Endodermal cell (in vitro differentiated cells): ENCODE measurements around the gene WDR90. TPM values are rescaled to one million over a fixed set of nuclear protein-coding genes. Genes with fewer than 3 reads are reported as not detected.

Experiments
- DNase-seq: peaks from one replicate; pipeline ENCODE4 v3.0.0-alpha.2; 2017
- H3K27ac ChIP-seq: 2 replicates; pipeline ENCODE4 v1.5.1; 2013; ENCODE audit warnings: mild to moderate bottlenecking, low read depth, low read length, moderate library complexity
- H3K27me3 ChIP-seq: 2 replicates; pipeline ENCODE4 v1.6.1; 2013; ENCODE audit warnings: mild to moderate bottlenecking, low read length, moderate library complexity; ENCODE audit not compliant: insufficient read depth, control insufficient read depth, poor library complexity, severe bottlenecking
- H3K36me3 ChIP-seq: 2 replicates; pipeline ENCODE4 v1.7.0; 2013; ENCODE audit warnings: mild to moderate bottlenecking, low read length, moderate library complexity; ENCODE audit not compliant: control insufficient read depth, insufficient read depth
- H3K4me1 ChIP-seq: one replicate; pipeline ENCODE4 v1.7.0; 2013; ENCODE audit warnings: low read length; ENCODE audit not compliant: control insufficient read depth, insufficient read depth
- H3K4me3 ChIP-seq: 2 replicates; pipeline ENCODE4 v1.5.1; 2013; ENCODE audit warnings: mild to moderate bottlenecking, low read length, moderate library complexity
- H3K9ac ChIP-seq: 2 replicates; pipeline ENCODE4 v1.6.1; 2013; ENCODE audit warnings: mild to moderate bottlenecking, low read length, moderate library complexity; ENCODE audit not compliant: poor library complexity, severe bottlenecking; ENCODE audit errors: extremely low read depth
- H3K9me3 ChIP-seq: 2 replicates; pipeline ENCODE4 v1.6.1; 2013; ENCODE audit warnings: mild to moderate bottlenecking, low read length, moderate library complexity; ENCODE audit not compliant: control insufficient read depth
- H3K27ac Mint-ChIP-seq: 2 replicates; pipeline ENCODE4 v1.8.0; 2020; ENCODE audit warnings: mixed read lengths
- H3K27me3 Mint-ChIP-seq: 2 replicates; pipeline ENCODE4 v1.8.0; 2021; ENCODE audit warnings: mild to moderate bottlenecking, mixed read lengths; ENCODE audit not compliant: insufficient read depth
- H3K36me3 Mint-ChIP-seq: 2 replicates; pipeline ENCODE4 v1.8.0; 2020; ENCODE audit warnings: low read depth, mixed read lengths
- H3K4me1 Mint-ChIP-seq: 2 replicates; pipeline ENCODE4 v1.8.0; 2020; ENCODE audit warnings: mixed read lengths
- H3K4me3 Mint-ChIP-seq: 2 replicates; pipeline ENCODE4 v1.8.0; 2020; ENCODE audit warnings: mild to moderate bottlenecking, moderate library complexity, mixed read lengths
- H3K9me3 Mint-ChIP-seq: 2 replicates; pipeline ENCODE4 v1.8.0; 2020; ENCODE audit warnings: mild to moderate bottlenecking, mixed read lengths
- WGBS, 2 experiments: methylation state at CpG; one replicate each; pipeline versions ENCODE4 v1.1.5 to v1.1.7; 2013; ENCODE audit warnings: missing lambda C conversion rate in 2 of 2, mixed read lengths in 1 of 2; ENCODE audit not compliant: insufficient coverage in 1 of 2, insufficient read length in 1 of 2; 5-methylcytosine and 5-hydroxymethylcytosine counted together
- total RNA-seq, 2 donors: library from RNA; stranded (reverse); fragmentation: NEBNext Ultra II Directional in 1 of 2; extraction: Animal tissue kit (Norgen Biotek cat#: 25700) in 1 of 2; gene quantifications; 2 replicates in 1 of 2; 3 replicates in 1 of 2; pipeline ENCODE4 v1.2.1, GENCODE V29; 2021
- TF ChIP-seq, protein P1 (sequence below): fragments of 200-600 bp; sonication (generic); conservative IDR thresholded peaks from 2 replicates; pipeline ENCODE4 v1.5.0; 2021; ENCODE audit warnings: antibody characterized with exemption, mild to moderate bottlenecking

WDR90 gene
- total RNA-seq, 2 donors from 2014 or later, result 112 to 120 TPM

DNA sequence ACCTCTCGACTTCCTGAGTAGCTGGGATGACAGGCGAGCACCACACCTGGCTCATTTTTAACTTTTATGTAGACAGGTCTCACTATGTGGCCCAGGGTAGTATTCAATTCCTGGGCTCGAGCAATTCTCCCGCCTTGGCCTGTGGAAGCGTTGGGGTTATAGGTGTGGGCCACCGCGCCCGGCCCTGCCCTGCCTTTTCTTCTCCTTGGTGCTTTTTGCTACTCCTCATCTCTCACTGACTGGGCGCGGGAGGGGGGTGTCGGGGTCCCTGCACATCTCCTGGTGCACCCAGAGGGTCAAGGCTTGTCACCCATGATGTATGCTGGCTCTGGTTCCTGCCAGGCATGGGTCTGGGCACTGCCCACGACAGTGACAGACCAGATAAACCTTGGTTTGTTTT, 4.6 kb upstream of the WDR90 start:
- WGBS, 2 experiments, result 97% methylated on average over 12 of the region's 12 CpGs
- no peak overlapping the region for H3K4me3 ChIP-seq
- H3K27me3 ChIP-seq, result no peaks in the 10 kb centered on the region
- Mint-ChIP-seq H3K36me3 (no peaks in the 10 kb centered on the region), H3K27me3 (no peaks in the 10 kb centered on the region), H3K27ac (no peak overlapping the region), H3K9me3 (no peaks in the 10 kb centered on the region), H3K4me3 (no peak overlapping the region), H3K4me1 (no peaks in the 10 kb centered on the region)
- H3K4me1 ChIP-seq, result no peaks in the 10 kb centered on the region
- TF ChIP-seq, protein P1, sequence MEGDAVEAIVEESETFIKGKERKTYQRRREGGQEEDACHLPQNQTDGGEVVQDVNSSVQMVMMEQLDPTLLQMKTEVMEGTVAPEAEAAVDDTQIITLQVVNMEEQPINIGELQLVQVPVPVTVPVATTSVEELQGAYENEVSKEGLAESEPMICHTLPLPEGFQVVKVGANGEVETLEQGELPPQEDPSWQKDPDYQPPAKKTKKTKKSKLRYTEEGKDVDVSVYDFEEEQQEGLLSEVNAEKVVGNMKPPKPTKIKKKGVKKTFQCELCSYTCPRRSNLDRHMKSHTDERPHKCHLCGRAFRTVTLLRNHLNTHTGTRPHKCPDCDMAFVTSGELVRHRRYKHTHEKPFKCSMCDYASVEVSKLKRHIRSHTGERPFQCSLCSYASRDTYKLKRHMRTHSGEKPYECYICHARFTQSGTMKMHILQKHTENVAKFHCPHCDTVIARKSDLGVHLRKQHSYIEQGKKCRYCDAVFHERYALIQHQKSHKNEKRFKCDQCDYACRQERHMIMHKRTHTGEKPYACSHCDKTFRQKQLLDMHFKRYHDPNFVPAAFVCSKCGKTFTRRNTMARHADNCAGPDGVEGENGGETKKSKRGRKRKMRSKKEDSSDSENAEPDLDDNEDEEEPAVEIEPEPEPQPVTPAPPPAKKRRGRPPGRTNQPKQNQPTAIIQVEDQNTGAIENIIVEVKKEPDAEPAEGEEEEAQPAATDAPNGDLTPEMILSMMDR, result no peak
- no peaks in the 10 kb centered on the region for H3K9me3 ChIP-seq
- no peak overlapping the region for H3K9ac ChIP-seq
- H3K27ac ChIP-seq, result no peak overlapping the region
- no peak for DNase-seq
- H3K36me3 ChIP-seq, result no peaks in the 10 kb centered on the region

DNA sequence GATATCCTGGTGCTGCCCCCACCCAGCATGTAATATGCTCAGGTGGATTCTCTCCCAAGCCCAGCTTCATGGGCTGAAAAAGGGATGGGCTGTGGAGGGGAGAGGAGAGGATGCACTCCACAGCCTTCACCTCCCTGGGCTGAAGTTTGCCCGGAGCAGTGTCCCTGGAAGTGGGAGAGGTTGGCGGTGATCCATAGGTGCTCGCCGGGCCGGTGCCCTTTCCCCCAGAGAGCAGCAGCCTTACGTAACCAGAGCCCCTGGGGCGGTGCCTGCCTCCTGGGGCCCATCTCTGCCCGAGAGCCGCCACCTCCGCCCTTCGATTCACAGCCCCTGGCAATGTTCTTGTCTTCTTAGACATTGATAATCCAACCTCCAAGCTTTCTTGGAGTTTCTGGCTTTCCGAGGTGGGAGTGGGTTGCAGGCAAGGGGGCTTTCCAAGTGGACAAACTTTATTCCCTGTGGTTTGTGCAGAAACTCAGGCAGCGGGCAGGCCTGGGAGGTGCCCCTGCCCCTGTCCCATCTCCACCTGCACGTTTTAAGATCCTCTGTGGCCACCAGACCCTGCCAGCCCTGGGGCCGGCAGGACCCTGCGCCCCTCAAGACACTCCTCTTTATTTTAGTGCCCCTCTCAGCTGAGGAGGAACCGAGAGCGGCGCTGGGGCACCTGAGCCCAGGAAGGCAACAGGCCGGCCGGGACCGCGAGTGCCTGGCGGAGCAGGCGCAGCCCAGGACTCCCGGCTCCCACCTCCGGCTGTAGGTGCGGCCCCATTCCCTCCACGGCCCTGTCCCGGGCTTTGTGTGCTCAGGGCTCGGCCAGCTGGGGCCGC, 3.1 kb upstream of the WDR90 start:
- no peaks in the 10 kb centered on the region for H3K9me3 ChIP-seq
- Mint-ChIP-seq H3K27ac (no peak overlapping the region), H3K36me3 (no peaks in the 10 kb centered on the region), H3K27me3 (no peaks in the 10 kb centered on the region), H3K4me1 (no peaks in the 10 kb centered on the region), H3K4me3 (no peak overlapping the region), H3K9me3 (no peaks in the 10 kb centered on the region)
- H3K9ac ChIP-seq, result no peak overlapping the region
- no peaks in the 10 kb centered on the region for H3K36me3 ChIP-seq
- H3K4me1 ChIP-seq, result no peaks in the 10 kb centered on the region
- TF ChIP-seq, protein P1, result no peak
- 94 to 95% methylated on average over 24 to 32 of the region's 32 CpGs for WGBS, 2 experiments
- no peak overlapping the region for H3K4me3 ChIP-seq
- H3K27me3 ChIP-seq, result no peaks in the 10 kb centered on the region
- H3K27ac ChIP-seq, result no peak overlapping the region
- no peak for DNase-seq

DNA sequence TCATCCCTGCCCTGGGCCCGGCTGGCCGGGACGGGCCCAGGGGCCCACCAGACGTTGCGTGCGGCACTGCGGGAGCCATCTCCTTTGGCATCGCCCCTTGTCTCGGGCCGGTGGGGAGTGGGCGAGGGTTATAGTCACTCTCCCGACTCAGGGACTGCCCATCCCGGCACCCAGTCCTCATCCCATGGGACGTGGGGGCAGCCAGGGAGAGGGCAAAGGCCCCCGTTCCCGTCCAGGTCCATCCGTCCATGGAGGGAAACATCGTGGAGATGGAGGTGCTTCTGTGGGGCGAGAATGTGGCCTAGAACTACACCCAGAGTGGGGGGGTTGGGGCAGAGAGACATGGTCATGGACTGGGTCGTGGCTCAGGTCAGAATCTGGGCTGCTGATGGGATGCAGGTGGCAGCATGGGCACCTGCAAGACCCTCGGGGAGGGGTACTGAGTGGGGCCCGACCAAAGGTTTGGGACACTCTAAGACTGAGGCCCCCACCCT, 2.4 kb upstream of the WDR90 start:
- WGBS, 2 experiments, result 93 to 96% methylated on average over 2 to 22 of the region's 22 CpGs
- H3K36me3 Mint-ChIP-seq, result no peaks in the 10 kb centered on the region
- H3K27me3 ChIP-seq, result no peaks in the 10 kb centered on the region
- H3K4me3 ChIP-seq, result no peak overlapping the region
- no peak overlapping the region for H3K27ac Mint-ChIP-seq
- no peaks in the 10 kb centered on the region for H3K27me3 Mint-ChIP-seq
- H3K27ac ChIP-seq, result no peak overlapping the region
- no peaks in the 10 kb centered on the region for H3K9me3 Mint-ChIP-seq
- DNase-seq, result no peak
- H3K9me3 ChIP-seq, result no peaks in the 10 kb centered on the region
- H3K4me1 ChIP-seq, result no peaks in the 10 kb centered on the region
- TF ChIP-seq, protein P1, result no peak
- H3K9ac ChIP-seq, result no peak overlapping the region
- no peaks in the 10 kb centered on the region for H3K4me1 Mint-ChIP-seq
- no peaks in the 10 kb centered on the region for H3K36me3 ChIP-seq
- H3K4me3 Mint-ChIP-seq, result no peak overlapping the region
